Keratinocyte (primary cell): ENCODE data around the gene MIF. TPM values are rescaled to one million over a fixed set of nuclear protein-coding genes. Genes with fewer than 3 reads are reported as not detected.

Experiments used
- DNase-seq: peaks from one replicate; pipeline ENCODE4 v3.0.0-alpha.2; 2011; ENCODE audit warnings: low read depth, missing footprints, low spot score
- FAIRE-seq: peaks from 2 replicates; lab custom pipeline; 2011; peaks lifted over from hg19 to GRCh38; lab: Jason Lieb, UNC
- H2AFZ ChIP-seq: 2 replicates; pipeline ENCODE4 v1.6.0; 2012; ENCODE audit warnings: low read length, control low read depth, inconsistent platforms; ENCODE audit not compliant: control insufficient read depth
- H3K27ac ChIP-seq: 2 replicates; pipeline ENCODE4 v1.5.1; 2011; ENCODE audit warnings: low read length; ENCODE audit not compliant: control insufficient read depth, insufficient read depth
- H3K27me3 ChIP-seq: 3 replicates; pipeline ENCODE4 v1.6.0; 2011; ENCODE audit warnings: low read length; ENCODE audit not compliant: control insufficient read depth, insufficient read depth; ENCODE audit errors: extremely low read depth
- H3K36me3 ChIP-seq, 2 experiments: 2 replicates in 1 of 2; 3 replicates in 1 of 2; pipeline ENCODE4 v1.5.1; 2011; ENCODE audit warnings: low read length in 2 of 2, mild to moderate bottlenecking in 1 of 2; ENCODE audit not compliant: control insufficient read depth in 2 of 2, insufficient read depth in 2 of 2; ENCODE audit errors: extremely low read depth in 1 of 2
- H3K4me1 ChIP-seq: 3 replicates; pipeline ENCODE4 v1.5.1; 2011; ENCODE audit warnings: low read length; ENCODE audit not compliant: control insufficient read depth, insufficient read depth; ENCODE audit errors: extremely low read depth
- H3K4me2 ChIP-seq: 3 replicates; pipeline ENCODE4 v1.6.0; 2011; ENCODE audit warnings: low read depth, low read length; ENCODE audit not compliant: control insufficient read depth, insufficient read depth; ENCODE audit errors: extremely low read depth
- H3K4me3 ChIP-seq, 3 experiments: fragments of 200-600 bp in 1 of 3; sonication (generic) in 1 of 3; 2 replicates in 2 of 3; 3 replicates in 1 of 3; pipeline ENCODE4 v1.5.1; 2011 to 2016; ENCODE audit warnings: low read length in 3 of 3, mild to moderate bottlenecking in 3 of 3, control low read depth in 2 of 3, inconsistent platforms in 1 of 3, low read depth in 1 of 3, mixed read lengths in 1 of 3, mixed run types in 1 of 3, moderate library complexity in 1 of 3; ENCODE audit not compliant: control insufficient read depth in 2 of 3, insufficient read depth in 2 of 3; ENCODE audit errors: extremely low read depth in 1 of 3
- H3K79me2 ChIP-seq: 2 replicates; pipeline ENCODE4 v1.6.0; 2012; ENCODE audit warnings: low read length; ENCODE audit not compliant: control insufficient read depth, insufficient read depth
- H3K9ac ChIP-seq: 3 replicates; pipeline ENCODE4 v1.6.0; 2011; ENCODE audit warnings: low read length; ENCODE audit not compliant: control insufficient read depth, insufficient read depth; ENCODE audit errors: extremely low read depth
- H3K9me1 ChIP-seq: 3 replicates; pipeline ENCODE4 v1.6.0; 2011; ENCODE audit warnings: low read length; ENCODE audit not compliant: control insufficient read depth, insufficient read depth; ENCODE audit errors: extremely low read depth
- H3K9me3 ChIP-seq: 2 replicates; pipeline ENCODE4 v1.5.1; 2012; ENCODE audit warnings: low read depth, low read length; ENCODE audit not compliant: control insufficient read depth
- H4K20me1 ChIP-seq: 3 replicates; pipeline ENCODE4 v1.6.0; 2011; ENCODE audit warnings: low read length; ENCODE audit not compliant: control insufficient read depth, insufficient read depth; ENCODE audit errors: extremely low read depth
- EZH2 ChIP-seq: IDR thresholded peaks from one replicate; pipeline ENCODE4 v1.6.1; 2012; ENCODE audit warnings: inconsistent platforms, mild to moderate bottlenecking, low read length, moderate library complexity
- dilution Hi-C: fragments of 300-500 bp; cut with MboI; formaldehyde crosslinking; loops from one replicate; pipeline ENCODE4 v1.7.0; 2020; ENCODE audit warnings: low sequenced_read_pairs; ENCODE audit not compliant: extremely low pct_ligation_motif_present
- polyA plus RNA-seq, 5 experiments: library from polyadenylated mRNA; depleted of rRNA in 3 of 5; stranded (reverse) in 3 of 5; stranded (forward) in 1 of 5; unstranded in 1 of 5; fragments of >200 nt; gene quantifications; 1 replicate in 1 of 5; 2 replicates in 3 of 5; 3 replicates in 1 of 5; pipeline versions ENCODE4 v1.2.1 to v1.2.3, GENCODE V29; 2011 to 2012; ENCODE audit warnings: missing spikeins in 2 of 5, low read depth in 1 of 5, low replicate concordance in 1 of 5
- TF ChIP-seq, protein P1 (sequence below), 3 experiments: IDR thresholded peaks in 1 of 3; conservative IDR thresholded peaks in 1 of 3; optimal IDR thresholded peaks in 1 of 3; 2 replicates in 2 of 3; 3 replicates in 1 of 3; pipeline versions ENCODE3 to v1.5.1; 2011; ENCODE audit warnings: low read length in 3 of 3, mild to moderate bottlenecking in 3 of 3, moderate library complexity in 2 of 3, control low read depth in 1 of 3, inconsistent platforms in 1 of 3; ENCODE audit not compliant: insufficient read depth in 2 of 3; ENCODE audit errors: extremely low read depth in 1 of 3

The MIF gene
- polyA plus RNA-seq, 1 donor (not counting 4 experiments of a cell fraction or from before 2014, with no cell fraction given), result 340 TPM

DNA sequence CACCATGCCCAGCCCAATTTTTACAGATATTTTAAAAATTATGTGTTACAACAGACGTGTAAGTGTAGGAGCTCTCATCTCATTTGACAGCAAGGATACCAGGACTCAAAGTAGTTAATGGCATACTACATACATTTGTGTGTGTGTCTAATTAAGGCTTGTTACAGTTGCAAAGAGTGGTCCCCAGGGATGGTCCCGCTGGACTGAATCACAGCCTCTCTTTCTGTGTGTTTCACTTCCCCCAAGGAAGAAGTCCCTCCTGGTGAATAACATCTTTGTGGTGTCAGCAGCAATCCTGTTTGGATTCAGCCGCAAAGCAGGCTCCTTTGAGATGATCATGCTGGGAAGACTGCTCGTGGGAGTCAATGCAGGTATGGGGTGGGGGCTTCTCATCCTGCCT is 19.3 kb upstream of the MIF start:
- Histone ChIP-seq H3K9me1 (no peaks in the 10 kb centered on the region), H3K4me2 (no peak overlapping the region), H3K9ac (no peak overlapping the region), H4K20me1 (no peaks in the 10 kb centered on the region), H3K4me1 (no peaks in the 10 kb centered on the region), H3K27ac (no peak overlapping the region), H2AFZ (no peak overlapping the region), H3K4me3 (no peak overlapping the region), H3K27me3 (no peaks in the 10 kb centered on the region), H3K9me3 (no peaks in the 10 kb centered on the region), H3K36me3 (peaks cover 0 to 1% of the 10 kb centered on the region in 2 experiments), H3K79me2 (no peaks in the 10 kb centered on the region)
- DNase-seq (no peak), FAIRE-seq (no peak)
- dilution Hi-C loops, result no loop called here
- TF ChIP-seq, protein P1, sequence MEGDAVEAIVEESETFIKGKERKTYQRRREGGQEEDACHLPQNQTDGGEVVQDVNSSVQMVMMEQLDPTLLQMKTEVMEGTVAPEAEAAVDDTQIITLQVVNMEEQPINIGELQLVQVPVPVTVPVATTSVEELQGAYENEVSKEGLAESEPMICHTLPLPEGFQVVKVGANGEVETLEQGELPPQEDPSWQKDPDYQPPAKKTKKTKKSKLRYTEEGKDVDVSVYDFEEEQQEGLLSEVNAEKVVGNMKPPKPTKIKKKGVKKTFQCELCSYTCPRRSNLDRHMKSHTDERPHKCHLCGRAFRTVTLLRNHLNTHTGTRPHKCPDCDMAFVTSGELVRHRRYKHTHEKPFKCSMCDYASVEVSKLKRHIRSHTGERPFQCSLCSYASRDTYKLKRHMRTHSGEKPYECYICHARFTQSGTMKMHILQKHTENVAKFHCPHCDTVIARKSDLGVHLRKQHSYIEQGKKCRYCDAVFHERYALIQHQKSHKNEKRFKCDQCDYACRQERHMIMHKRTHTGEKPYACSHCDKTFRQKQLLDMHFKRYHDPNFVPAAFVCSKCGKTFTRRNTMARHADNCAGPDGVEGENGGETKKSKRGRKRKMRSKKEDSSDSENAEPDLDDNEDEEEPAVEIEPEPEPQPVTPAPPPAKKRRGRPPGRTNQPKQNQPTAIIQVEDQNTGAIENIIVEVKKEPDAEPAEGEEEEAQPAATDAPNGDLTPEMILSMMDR (optimal IDR thresholded peaks at IDR 0.05 in 1 of 3, IDR thresholded peaks at IDR 0.05 in 1 of 3, conservative IDR thresholded peaks at IDR 0.05 in 1 of 3; ENCODE audit: extremely low read depth in 1 of 3, insufficient read depth in 2 of 3, low read length in 3 of 3), result no peak
- no peak for TF ChIP-seq EZH2

DNA sequence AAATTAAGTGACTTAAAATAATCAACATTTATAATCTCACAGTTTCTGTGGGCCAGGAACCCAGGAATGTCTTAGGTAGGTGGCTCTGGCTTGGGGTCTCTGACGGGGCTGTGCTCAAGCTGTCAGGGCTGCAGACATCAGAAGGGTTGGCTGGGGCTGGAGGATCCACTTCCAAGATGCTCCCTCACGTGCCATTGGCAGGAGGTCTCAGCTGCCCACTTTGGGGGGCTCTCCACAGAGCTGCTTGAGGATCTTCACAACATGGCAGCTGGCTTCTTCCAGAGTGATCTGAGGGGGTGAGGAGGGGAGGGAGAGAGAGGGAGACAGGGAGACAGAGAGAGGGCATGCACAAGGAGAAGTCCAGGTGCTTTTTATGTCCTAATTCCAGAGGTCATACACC is 18.4 kb upstream of the MIF start:
- dilution Hi-C loops, result no loop called here
- TF ChIP-seq, protein P1 (optimal IDR thresholded peaks at IDR 0.05 in 1 of 3, IDR thresholded peaks at IDR 0.05 in 1 of 3, conservative IDR thresholded peaks at IDR 0.05 in 1 of 3; ENCODE audit: extremely low read depth in 1 of 3, insufficient read depth in 2 of 3, low read length in 3 of 3), result no peak
- no peak for TF ChIP-seq EZH2
- no peaks in the 10 kb centered on the region for H3K9me1 ChIP-seq
- no peaks in the 10 kb centered on the region for H3K4me1 ChIP-seq
- DNase-seq, result no peak
- H3K36me3 ChIP-seq, result peaks cover 0 to 1% of the 10 kb centered on the region in 2 experiments
- H2AFZ ChIP-seq, result no peak overlapping the region
- no peaks in the 10 kb centered on the region for H4K20me1 ChIP-seq
- H3K27me3 ChIP-seq, result no peaks in the 10 kb centered on the region
- no peak for FAIRE-seq
- H3K9me3 ChIP-seq, result no peaks in the 10 kb centered on the region
- no peak overlapping the region for H3K4me2 ChIP-seq
- H3K79me2 ChIP-seq, result no peaks in the 10 kb centered on the region
- H3K27ac ChIP-seq, result no peak overlapping the region
- no peak overlapping the region for H3K9ac ChIP-seq
- no peak overlapping the region for H3K4me3 ChIP-seq
